RKO (cell line): Measurements from ENCODE around the gene IER5.

Source experiments
- DNase-seq: peaks from one replicate; pipeline ENCODE4 v3.0.0-alpha.2; 2016; ENCODE audit warnings: low spot score

Gene IER5

DNA sequence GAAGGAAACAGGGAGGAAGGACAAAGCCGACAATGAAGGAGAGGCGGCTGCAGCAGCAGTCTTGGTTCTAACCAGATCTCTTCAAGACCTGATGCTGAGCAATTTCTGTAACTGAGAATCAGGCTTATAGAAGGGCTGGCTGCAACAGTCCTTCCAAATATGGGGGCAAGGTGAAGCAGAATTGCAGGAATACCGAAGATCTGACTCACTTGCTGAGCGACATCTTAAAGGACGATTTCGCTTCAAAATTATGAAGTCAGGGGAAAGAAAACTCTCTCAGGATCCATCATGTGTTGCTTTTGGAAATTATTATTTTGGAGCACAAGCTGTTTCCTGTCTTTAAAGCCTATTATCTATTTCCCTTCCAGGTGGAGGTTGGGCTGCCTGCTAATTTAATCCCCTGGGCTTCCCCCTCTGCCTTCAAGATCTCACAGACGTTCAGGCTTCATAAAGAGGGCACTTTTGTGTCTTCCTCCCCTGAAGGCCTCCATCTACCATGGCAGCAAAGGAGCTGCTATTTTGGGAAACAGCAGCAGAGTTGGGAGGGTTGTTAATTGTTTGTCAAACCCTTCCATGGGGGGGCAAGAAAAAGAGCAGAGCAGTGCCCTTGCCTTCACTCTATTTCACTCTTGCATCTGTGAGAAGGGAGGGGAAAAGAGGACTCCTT lies 10.8 kb upstream of the IER5 start:
- no peak for DNase-seq

DNA sequence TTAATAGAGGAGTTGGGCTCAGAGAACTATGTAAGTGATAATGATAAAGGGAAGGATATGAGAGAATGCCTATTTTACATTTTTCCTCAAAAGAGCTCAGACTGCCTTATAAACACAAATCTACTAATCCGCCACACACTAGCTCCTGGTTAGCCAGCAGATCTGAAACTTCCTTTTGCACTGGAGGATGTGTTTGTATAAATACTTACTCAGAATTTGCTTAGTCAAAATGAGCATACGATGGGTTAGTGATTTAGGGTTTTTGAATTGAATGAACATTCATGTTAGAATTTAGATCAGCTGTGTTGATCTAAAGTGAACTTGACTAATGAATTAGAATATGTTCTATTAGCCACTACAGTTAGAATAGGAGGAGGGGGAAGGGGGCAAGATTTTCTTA lies 9.1 kb upstream of the IER5 start:
- DNase-seq, result no peak

DNA sequence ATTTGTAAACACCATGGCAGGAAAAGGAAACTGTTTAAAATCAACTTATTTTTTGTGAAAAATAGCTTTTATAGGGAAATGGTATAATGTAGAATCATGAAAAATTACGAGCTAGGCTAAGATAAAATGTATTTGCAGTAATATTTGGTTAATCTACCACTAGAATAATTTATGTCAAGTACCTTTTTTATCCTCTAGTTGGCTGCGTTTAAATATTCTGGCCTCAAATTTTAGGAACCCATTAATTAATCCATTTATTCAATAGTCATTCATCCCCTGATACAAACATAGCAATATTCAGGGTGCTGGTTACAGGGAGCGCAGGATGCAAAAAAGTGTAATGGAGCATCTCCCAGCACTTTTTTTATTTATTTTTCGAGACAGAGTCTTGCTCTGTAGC lies 8.6 kb upstream of the IER5 start:
- DNase-seq, result no peak

DNA sequence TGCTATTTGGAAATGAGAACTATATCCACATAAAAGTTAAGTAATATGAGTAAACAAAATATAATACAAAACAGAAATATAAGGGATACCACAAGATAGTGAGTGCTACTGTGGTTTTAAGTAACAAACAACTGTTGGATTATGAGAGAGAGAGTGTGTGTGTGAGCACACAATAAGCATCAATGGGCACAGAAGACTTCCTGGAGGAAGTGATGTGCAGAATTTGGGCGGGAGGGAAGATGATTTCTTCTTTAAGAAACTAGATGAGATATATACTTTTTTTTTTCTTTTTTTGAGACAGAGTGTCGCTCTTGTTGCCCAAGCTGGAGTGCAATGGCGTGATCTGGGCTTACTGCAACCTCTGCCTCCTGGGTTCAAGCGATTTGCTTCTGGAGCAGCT lies 7.9 kb upstream of the IER5 start:
- no peak for DNase-seq

DNA sequence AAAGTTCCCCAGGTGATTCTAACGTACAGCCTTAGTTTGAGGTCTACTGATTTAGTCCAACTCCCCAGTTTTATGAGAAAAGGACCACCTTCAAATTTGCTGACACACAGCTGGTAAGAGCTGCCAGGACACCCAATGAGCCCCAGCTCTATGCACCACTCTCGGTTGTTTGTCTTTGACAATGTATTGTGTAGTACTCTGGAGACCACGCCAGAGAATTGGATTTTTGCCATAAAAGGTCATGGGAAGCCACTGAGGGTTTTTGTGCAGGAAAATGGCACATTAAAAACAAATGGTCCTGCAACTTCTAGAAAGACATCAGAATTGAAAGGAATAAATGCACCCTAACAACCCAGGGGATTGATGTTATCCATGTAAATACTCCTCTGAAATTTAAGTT lies 7.1 kb upstream of the IER5 start:
- DNase-seq, result peak; percentile 20

DNA sequence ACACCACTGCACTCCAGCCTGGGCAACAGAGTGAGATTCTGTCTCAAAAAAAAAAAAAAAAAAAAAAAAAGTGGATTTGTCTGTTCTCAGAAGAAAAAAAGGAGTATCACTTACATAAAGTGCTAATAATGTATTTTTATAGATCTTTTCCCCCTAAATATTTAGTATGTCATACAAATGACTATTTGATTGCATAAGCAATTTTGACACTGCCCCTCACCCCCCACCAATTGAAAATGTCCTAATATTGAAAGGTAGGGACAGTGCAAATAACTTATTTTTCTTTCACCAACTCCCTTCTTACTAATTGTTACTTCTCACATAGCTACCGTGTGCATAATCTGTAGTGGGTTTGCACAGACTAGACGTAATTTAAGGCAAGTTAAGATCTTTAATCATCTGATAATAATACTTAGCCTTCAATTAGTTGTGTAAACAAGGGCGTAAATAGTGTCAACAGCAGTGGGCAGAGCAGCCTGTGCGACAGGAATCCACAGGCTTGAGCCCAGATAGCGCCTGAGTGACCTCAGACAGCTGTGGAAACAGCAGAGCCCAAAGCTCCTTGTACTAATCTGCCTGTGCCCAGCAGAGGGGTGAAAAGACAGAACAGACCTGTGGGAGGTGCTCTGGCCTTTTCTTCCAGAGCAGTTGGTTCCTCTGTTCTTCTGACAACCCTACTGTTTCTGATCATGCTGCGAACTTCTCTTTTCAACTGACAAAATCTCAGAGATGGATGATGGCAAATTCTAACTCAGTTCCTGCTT lies 4.5 kb upstream of the IER5 start:
- peak; percentile 59 for DNase-seq

DNA sequence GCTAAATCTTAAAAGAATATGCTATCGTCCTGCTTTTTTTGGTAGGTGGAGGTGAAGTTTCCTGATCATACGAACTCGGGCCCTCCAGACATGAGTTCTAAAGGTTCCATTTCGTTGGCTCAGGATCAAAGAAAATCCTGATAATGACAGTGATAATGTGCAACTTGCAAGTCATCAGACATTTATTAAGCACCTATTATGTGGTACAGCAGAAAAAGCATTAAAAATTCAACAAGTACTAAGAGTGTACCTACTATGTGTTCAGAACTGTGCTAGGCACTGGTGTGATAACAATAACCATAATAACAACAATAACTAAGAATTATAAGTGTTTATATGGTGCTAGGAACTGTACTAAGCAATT lies 3.9 kb upstream of the IER5 start:
- no peak for DNase-seq

DNA sequence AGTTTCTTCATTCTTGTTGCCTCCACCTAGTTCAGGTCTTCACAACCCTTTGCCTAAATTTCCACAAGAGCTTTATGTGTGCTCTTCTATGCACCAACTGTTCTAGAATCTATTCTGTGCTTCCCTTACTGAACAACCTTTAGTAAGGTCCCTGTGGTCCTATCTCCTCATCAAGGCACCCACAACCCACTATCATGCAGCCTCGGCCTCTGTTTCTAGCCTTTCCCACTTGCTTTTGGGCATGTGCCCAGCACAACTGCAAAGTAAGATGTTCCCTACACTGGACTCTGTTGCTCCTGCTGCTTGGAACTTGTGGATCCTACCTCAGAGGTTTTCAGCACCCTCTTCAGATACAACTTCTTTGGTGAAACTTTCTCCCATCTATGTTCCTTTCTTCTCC lies 2.4 kb upstream of the IER5 start:
- DNase-seq, result no peak

DNA sequence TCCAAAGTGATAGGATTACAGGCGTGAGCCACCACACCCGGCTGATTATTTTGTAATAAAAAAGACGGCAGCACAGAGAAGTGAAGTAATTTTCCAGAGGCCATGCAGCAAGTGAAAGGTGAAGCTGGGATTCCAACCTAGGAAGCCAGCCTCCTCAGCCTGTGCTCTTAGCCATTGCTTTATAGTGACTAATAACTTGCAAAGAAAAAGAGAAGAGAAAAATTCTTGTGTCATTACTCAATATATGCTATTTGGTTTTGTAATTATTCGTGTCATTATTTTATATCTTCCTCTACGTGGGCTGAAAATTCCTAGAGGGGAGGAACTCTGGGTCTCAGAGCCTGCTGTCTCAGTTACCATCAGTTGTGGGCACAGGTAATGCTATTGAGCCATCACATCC lies 1.6 kb upstream of the IER5 start:
- peak; percentile 54 for DNase-seq

DNA sequence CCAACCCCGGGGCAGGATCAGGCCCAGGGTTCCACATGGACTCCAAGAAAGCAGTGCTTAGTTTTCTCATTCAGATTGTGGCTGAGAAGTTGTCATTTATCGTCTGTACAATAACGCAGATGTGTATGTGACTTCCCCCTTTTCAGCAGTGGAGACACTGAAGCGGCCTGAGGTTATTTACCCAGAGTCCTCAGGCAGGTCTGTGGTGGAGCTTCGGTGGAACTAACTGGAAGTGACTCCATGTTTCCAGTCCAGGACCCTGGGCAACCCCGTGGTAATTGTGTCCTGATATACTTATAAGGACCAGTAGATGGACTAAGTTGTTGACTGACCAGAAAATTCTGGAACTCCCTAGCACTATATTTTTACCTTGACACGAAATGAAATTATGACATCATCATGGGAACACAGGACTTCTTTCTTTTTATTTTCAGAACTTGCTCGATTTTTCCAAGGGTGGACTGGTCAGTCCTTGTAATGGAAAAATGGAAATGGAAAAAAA lies 1.0 kb upstream of the IER5 start:
- DNase-seq, result peak; percentile 43

DNA sequence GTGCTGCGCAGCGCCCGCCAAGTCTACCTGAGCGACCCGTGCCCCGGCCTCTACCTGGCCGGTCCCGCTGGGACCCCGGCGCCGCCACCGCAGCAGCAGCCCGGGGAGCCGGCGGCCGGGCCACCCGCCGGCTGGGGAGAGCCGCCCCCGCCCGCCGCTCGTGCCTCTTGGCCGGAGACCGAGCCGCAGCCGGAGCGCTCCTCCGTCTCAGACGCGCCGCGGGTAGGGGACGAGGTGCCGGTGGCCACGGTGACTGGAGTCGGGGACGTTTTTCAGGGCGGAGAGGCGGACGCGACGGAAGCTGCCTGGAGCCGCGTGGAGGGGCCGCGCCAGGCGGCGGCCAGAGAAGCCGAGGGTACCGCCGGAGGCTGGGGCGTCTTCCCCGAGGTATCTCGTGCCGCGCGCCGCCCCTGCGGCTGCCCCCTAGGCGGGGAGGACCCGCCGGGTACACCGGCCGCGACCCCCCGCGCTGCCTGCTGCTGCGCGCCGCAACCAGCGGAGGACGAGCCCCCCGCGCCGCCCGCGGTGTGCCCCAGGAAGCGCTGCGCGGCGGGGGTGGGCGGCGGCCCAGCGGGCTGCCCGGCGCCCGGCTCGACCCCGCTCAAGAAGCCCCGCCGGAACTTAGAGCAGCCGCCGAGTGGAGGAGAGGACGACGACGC lies 646 bp downstream of the IER5 start:
- peak; percentile 15 for DNase-seq

DNA sequence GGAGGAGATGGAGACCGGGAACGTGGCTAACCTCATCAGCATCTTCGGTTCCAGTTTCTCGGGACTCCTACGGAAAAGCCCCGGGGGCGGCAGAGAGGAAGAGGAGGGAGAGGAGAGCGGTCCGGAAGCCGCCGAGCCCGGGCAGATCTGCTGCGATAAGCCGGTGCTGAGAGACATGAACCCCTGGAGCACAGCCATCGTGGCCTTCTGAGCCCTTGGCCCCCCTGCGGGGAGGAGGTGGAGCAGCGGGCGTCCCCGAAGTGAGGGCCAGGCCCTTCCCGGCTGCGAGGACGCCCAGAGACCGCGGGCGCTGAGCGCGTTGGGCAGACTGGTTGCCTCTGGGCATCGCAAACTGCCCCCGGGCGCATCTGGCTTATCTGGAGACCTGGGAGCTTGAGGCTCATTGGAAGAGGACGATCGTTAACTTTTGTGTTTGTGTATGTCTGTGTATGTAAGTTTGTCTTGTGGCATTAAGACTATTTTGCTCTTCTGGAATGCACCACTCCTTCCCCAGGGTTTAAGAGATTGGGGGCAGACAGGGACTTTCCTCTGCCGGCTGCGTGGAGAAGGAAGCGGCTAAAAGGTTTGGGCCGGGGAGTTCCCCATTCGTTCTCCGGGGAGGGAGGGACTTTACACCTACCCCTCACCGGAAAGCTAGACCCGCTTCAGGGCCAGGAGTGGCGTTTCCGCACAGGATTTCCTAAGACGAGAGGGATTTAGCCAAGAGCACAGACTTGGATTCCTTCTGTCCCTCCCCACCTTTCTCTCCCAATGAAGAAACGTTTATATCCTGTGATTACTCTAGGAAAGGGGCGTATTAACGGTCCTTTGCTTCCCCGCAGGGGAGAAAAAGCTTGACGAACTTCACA lies 1.4 kb downstream of the IER5 start:
- peak; percentile 75 for DNase-seq

DNA sequence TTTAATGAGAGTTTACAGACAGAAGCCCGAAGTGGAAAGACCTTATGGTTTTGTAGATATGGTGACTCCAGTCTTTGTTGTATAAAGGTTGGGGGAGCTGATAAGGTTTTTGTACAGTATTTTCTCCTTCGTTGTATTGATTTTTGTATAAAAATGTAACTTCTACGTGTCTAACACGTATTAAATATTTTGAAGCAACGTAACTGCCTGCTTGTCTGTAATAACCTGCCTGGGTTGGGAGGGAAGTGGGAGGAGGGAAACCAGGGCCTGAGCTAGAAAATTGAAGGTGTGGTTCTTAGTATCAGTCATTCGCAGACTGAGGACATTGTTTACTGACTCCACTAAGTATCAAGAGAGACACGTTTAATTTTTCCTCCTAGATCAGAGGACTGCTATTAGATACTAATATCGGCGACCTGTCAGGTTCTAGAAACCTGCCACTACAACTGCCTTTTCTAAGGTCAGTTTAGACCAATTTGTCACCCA lies 2.2 kb downstream of the IER5 start:
- peak; percentile 38 for DNase-seq

DNA sequence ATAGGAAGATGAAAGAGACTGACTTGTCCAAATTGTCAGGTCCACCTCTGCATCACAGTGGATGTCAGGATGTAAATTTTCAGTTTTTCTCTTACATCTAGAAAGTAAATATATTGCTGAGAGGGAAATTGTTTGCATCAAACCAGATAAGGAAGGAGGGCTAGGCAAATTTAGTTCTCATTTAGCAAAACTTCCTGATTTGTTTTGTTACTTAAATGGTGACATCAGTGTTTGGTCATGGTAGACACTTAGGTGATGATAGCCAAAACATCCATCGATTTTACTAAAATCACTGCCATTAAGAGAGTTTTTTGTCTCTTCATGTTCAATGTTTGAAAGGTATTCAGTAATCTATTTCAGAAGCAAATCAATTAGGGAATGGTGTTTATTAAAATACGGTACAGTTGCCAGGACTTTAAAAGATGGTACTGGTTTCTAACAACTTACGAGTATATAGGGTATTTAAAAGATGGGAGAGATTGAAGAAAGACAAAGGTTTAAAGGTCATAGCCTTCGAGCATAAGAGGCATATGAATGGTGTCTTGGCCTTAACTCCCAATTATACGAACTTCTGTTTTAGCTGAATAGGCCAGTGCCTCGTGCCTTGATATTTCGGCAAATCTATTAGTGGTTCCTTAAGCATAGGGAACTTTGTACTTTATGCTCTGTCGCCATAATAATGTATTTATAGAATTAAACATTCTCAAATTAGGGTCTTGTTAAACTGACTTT lies 3.0 kb downstream of the IER5 start:
- DNase-seq, result no peak

DNA sequence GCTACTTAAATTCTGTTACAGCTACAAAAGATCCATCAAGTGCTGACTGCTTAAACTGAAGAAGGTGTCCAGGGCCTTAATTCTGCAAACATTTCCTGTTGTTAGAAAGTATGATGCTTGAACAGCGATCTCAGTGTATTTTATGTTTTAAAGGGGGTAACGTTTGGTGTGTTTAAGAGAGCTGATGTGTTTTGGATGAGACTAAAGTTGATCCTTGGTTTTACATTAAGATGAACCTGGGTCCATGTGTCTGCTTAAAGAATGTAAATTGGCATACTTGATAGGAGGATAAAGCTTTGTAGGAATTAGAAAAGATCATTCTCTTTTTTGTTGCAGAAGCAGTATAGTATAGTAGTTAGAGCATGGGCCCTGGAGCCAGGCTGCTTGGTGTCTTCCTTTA lies 3.6 kb downstream of the IER5 start:
- DNase-seq, result no peak

DNA sequence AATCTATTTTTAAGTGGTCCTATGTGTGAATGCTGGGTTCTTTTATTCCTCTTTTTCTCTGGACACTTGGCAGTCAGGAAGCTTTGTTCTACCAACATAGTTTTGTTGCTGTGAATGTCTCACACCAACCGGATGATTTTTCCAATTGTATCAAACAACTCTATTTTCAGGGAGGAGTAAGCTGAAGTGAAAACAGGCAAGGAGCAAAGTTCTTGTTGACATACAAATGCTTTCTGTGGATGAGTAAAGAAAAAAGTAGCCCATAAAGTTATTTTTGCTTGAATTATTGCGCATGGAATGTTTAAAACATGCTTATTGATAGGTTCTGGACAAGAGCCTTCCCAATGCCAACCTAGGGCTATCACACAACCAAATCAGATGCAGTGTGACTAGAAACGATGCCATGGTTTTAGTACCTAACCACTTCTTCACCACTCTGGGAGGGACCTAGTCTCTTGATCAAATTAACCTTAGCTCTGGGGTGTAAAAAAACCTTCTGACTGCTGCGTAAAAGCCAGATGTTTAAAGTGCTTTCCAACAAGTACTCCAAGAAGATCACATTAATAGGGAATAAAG lies 4.5 kb downstream of the IER5 start:
- no peak for DNase-seq

DNA sequence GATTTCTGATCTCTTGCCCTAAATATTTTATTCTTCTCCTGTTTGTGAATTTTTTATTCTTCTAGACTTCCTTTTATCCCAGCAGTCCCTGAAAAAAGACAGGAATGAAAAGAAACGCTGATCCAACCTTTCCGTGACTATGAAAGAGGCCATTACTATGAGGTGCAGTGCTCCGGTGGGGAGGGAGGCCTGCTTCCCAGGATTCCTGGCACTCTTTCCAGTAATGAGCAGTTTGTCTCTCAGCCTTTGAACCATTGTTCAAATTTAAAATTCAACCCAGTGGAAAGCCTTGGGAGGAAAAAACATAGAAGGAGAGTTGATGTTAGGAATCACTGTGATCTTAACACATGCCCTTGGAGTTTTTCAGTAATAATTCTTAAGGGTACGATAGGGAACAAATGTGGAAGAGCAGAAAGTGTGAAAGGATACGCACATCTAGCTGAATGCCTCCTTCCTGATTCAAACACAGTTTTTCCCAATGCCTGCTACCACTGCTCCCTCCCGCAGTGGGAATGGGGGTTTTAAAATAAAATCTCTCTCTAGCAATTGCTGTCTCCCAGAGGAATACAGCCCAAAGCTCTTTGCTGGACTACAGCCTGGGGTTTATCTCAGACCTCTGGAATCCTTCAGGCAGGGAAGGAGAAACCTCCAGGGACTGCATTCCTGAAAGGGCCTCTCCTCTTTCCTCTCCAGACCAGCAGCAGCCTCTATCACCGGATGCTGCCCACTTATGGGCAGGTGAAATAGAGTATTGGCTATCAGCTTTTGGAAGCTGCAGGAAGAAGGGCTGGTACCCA lies 6.1 kb downstream of the IER5 start:
- DNase-seq, result no peak

DNA sequence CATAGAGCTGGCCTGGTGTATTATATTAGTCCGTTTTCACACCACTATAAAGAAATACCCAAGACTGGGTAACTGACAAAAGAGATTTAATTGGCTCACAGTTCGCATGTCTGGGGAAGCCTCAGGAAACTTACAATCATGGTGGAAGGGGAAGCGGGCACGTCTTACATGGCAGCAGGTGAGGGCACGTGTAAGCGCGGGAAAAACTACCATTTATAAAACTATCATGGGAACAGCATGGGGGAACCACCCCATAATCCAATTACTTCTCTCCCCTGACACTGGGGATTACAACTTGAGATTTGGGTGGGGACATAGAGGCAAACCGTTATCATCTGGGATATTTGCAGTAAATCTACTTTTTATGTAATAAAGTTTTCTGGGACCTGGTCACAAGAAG lies 6.8 kb downstream of the IER5 start:
- no peak for DNase-seq

DNA sequence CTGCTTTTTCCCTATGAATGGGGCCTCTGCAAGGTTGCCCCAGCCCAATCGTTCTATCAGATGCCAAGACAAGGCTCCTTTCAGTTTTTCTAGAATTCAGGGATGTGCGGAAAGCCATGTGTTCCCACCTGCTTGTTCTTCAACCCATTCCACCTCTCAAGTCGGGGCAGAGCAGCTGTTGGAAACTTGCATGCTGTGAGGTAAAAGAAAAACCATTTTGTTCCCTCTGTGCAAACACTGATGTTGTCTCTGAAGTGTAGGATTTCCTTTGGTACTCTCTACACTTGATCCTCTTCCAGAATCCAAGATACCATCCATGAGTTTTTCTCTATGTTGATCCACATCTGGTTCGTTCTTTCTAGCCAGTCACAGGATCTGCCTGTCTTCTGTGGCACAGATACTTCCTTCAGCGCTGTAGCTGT lies 7.3 kb downstream of the IER5 start:
- DNase-seq, result no peak

DNA sequence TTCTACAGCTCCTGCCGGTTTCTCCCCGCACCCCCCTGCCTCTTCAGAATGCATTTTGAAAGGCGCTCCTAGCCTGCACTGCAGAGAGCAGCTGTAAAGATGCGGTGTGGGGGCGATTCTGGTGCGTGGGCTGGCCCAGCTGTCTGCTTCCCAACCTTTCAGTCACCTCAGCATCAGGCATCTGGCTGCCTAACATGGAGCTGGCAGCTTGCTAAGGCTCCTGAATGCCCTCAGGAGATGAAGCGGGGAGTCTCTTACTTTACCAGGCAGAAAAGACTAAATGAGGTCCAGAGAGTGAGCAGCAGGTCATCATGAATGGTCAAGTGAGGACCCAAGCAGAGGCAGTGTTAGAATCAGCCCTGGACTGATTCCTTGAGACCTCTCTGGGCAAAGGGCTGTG lies 8.7 kb downstream of the IER5 start:
- DNase-seq, result no peak
